Ovary (tissue), 9 donors: Measurements from ENCODE around the gene PIAS4. TPM values are rescaled to one million over a fixed set of nuclear protein-coding genes. Genes with fewer than 3 reads are reported as not detected.
A peak's percentile ranks its signal among the peaks of the same experiment; 100 is the strongest.

Experiments
- DNase-seq, 5 donors: peaks; one replicate each; pipeline ENCODE4 v3.0.0-alpha.2; 2019 to 2020
- H3K27ac ChIP-seq, 2 donors: fragments of 200-600 bp; one replicate each; pipeline versions ENCODE4 v1.5.1 to v1.8.0; 2019 to 2022
- H3K27me3 ChIP-seq: fragments of 200-600 bp; one replicate; pipeline ENCODE4 v1.8.0; 2022
- H3K36me3 ChIP-seq: fragments of 200-600 bp; sonication (generic); one replicate; pipeline ENCODE4 v1.5.1; 2019
- H3K4me1 ChIP-seq: one replicate; pipeline ENCODE4 v1.8.1; 2013; ENCODE audit warnings: mild to moderate bottlenecking, moderate library complexity; ENCODE audit not compliant: insufficient read depth
- H3K4me3 ChIP-seq: fragments of 200-600 bp; sonication (generic); one replicate; pipeline ENCODE4 v1.5.1; 2017
- H3K9me3 ChIP-seq, 2 donors: fragments of 200-600 bp in 1 of 2; sonication (generic) in 1 of 2; one replicate each; pipeline versions ENCODE4 v1.5.1 to v1.8.1; 2013 to 2019; ENCODE audit warnings: mild to moderate bottlenecking in 1 of 2, moderate library complexity in 1 of 2
- EP300 ChIP-seq: sonication (generic); formaldehyde crosslinking; IDR thresholded peaks from one replicate; pipeline ENCODE4 v1.6.1; 2017; ENCODE audit warnings: antibody characterized with exemption
- POLR2A ChIP-seq: fragments of 450-650 bp; IDR thresholded peaks from one replicate; pipeline ENCODE4 v1.6.1; 2017; ENCODE audit warnings: antibody characterized with exemption, mild to moderate bottlenecking, moderate library complexity
- WGBS, 3 donors: extraction: QIAGEN DNeasy Blood & Tissue Kit in 1 of 3; methylation state at CpG; one replicate each; pipeline versions ENCODE4 v1.1.5 to v1.1.7; 2013 to 2017; 5-methylcytosine and 5-hydroxymethylcytosine counted together
- intact Hi-C, 4 donors: fragments of 100-400 bp; cut with DNase I; formaldehyde crosslinking; loops; one replicate each; pipeline versions ENCODE4 v1.11.0 to v1.15.1; 2022 to 2023
- polyA plus RNA-seq, 2 donors: library from polyadenylated mRNA; stranded (reverse); fragments of 200-250 nt in 1 of 2; fragments of 350-450 nt in 1 of 2; fragmentation: Illumina TruSeq in 1 of 2; extraction: RNeasy Lipid Tissue Mini Kit (QIAGEN cat#74804) in 1 of 2; gene quantifications; one replicate each; pipeline ENCODE4 v1.2.3, GENCODE V29; 2013 to 2014
- total RNA-seq, 7 donors: library from RNA; depleted of rRNA in 2 of 7; stranded (reverse); fragments of >200 nt in 2 of 7; fragmentation: NEBNext Ultra II Directional in 3 of 7; extraction: Animal tissue kit (Norgen Biotek cat#: 25700) in 3 of 7; gene quantifications; one replicate each; pipeline versions ENCODE4 v1.1.0 to v1.2.4, GENCODE V29; 2016 to 2023
- TF ChIP-seq, protein P1 (sequence below), 3 donors: fragments of 450-650 bp in 2 of 3; fragments of 200-600 bp in 1 of 3; IDR thresholded peaks; one replicate each; pipeline versions ENCODE4 v1.5.1 to v1.8.0; 2016 to 2022; ENCODE audit warnings: antibody characterized with exemption in 3 of 3, mild to moderate bottlenecking in 1 of 3
- donor health status: DM: no; HTN: no; CAD: no; lungs with moderate emphysema.
- donor health status: DM: no; HTN: no; CAD: no.
- donor health status: Bipolar disorder and iron deficiency.
- donor health status: DM: yes; HTN: yes; CAD: no.
- donor health status: DM: no; HTN: no; CAD: no.
- donor health status: DM: yes; HTN: yes; CAD: no.

Gene PIAS4
- total and polyA plus RNA-seq, 9 donors: 5.2 to 29.7 (median 21.3) TPM

DNA sequence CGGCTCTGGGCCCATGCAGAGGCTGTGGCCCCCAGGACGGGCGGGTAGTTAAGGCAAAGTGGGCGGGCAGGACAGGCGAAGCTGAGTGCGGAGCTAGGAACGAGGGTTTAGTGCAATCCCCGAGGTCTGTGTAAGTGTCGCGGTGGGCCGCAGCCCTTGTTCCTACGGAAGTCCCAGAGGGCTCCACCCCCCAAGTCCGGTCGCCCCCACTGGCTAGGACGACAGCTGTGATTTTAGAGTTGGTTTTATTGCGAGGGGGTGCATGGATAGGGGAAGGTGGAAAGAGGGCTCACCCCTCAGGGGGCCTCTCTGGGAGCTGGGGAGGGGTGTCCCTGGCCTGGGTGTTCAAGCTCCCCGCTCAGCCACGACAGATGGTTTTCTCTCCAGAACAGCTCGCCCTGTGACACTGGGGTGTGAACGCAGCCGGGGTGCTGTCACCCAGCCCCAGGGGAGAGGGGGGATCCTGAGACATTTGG is 37.5 kb downstream of the PIAS4 start:
- WGBS, 3 donors: 75 to 76% (median 75%) methylated on average over 21 of the region's 21 CpGs
- TF ChIP-seq EP300 (no peak), POLR2A (no peak)
- TF ChIP-seq, protein P1, sequence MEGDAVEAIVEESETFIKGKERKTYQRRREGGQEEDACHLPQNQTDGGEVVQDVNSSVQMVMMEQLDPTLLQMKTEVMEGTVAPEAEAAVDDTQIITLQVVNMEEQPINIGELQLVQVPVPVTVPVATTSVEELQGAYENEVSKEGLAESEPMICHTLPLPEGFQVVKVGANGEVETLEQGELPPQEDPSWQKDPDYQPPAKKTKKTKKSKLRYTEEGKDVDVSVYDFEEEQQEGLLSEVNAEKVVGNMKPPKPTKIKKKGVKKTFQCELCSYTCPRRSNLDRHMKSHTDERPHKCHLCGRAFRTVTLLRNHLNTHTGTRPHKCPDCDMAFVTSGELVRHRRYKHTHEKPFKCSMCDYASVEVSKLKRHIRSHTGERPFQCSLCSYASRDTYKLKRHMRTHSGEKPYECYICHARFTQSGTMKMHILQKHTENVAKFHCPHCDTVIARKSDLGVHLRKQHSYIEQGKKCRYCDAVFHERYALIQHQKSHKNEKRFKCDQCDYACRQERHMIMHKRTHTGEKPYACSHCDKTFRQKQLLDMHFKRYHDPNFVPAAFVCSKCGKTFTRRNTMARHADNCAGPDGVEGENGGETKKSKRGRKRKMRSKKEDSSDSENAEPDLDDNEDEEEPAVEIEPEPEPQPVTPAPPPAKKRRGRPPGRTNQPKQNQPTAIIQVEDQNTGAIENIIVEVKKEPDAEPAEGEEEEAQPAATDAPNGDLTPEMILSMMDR (IDR thresholded peaks at IDR 0.05): no peak
- peak in 1 of 5 donors; percentile 18 for DNase-seq
- Histone ChIP-seq H3K36me3 (no peaks in the 10 kb centered on the region), H3K27ac (no peak overlapping the region), H3K9me3 (no peaks in the 10 kb centered on the region), H3K27me3 (no peaks in the 10 kb centered on the region), H3K4me3 (no peak overlapping the region), H3K4me1 (no peaks in the 10 kb centered on the region)
- intact Hi-C loops: no loop called here

DNA sequence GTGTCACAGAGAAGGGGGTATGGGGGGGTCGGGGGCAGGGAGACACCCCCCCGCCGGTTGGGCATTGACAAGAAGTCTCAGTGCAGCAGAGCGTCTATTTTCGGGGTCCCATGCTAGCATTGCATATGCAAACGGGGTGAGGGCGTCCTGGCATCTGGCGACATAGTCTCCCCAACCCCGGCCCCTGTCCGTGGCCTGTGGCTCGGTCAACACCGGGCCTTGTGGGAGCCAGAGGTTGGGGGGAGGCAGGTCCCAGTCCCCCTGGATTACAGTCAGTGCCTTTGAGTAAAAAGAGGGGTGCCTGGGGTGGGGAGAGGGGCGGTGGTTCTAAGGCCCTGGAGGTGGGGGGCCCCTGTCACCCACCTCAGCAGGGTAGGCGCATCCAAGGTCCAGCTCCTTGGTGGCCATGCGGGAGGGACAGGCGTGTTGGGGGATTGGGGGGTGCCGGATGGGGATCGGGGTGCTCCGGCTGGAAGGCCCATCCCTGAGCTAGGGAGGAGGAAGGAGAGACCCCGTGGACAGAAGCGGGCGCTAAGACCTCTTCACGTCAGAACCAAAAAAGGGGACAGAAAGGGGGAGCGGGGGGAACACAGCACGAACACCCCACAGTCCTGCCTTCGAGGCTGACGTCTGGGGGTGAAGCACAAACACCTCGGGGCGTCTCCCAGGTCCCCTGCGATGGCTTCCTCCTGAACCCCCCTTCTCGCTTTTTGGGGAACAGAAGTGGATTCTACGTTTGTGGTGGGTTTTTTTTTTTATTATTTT is 38.2 kb downstream of the PIAS4 start:
- H3K4me1 ChIP-seq: peaks cover 1% of the 10 kb centered on the region
- DNase-seq: peak in 1 of 5 donors; percentile 21
- H3K27me3 ChIP-seq: no peaks in the 10 kb centered on the region
- no peak overlapping the region for H3K4me3 ChIP-seq
- intact Hi-C loops: no loop called here
- TF ChIP-seq EP300: no peak
- TF ChIP-seq, protein P1 (IDR thresholded peaks at IDR 0.05): no peak
- TF ChIP-seq POLR2A: no peak
- no peaks in the 10 kb centered on the region for H3K36me3 ChIP-seq
- H3K9me3 ChIP-seq: no peaks in the 10 kb centered on the region
- WGBS, 3 donors: 87 to 89% (median 88%) methylated on average over 32 of the region's 32 CpGs
- no peak overlapping the region for H3K27ac ChIP-seq

DNA sequence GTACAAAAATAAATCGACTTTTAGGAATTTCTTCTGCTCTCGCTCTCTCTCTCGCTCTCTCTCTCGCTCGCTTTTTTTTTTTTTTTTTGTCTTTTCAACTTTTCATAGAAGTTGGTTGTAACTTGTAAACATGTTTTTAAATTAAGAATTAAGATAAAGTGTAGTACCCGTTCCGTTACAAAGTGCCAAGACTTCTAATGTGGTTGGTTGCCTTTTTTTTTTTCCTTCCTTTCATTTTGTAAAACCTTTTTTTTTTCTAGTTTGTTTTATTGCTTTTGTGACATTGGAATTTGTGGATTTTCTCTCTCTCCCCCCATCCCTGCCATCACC is 38.8 kb downstream of the PIAS4 start:
- peaks cover 1% of the 10 kb centered on the region for H3K4me1 ChIP-seq
- 70 to 79% (median 78%) methylated on average over 7 of the region's 7 CpGs for WGBS, 3 donors
- no peaks in the 10 kb centered on the region for H3K27me3 ChIP-seq
- no peaks in the 10 kb centered on the region for H3K36me3 ChIP-seq
- intact Hi-C loops: no loop called here
- no peak for DNase-seq
- no peaks in the 10 kb centered on the region for H3K9me3 ChIP-seq
- TF ChIP-seq POLR2A (no peak), EP300 (no peak)
- TF ChIP-seq, protein P1 (IDR thresholded peaks at IDR 0.05): no peak
- H3K4me3 ChIP-seq: no peak overlapping the region
- H3K27ac ChIP-seq: no peak overlapping the region

DNA sequence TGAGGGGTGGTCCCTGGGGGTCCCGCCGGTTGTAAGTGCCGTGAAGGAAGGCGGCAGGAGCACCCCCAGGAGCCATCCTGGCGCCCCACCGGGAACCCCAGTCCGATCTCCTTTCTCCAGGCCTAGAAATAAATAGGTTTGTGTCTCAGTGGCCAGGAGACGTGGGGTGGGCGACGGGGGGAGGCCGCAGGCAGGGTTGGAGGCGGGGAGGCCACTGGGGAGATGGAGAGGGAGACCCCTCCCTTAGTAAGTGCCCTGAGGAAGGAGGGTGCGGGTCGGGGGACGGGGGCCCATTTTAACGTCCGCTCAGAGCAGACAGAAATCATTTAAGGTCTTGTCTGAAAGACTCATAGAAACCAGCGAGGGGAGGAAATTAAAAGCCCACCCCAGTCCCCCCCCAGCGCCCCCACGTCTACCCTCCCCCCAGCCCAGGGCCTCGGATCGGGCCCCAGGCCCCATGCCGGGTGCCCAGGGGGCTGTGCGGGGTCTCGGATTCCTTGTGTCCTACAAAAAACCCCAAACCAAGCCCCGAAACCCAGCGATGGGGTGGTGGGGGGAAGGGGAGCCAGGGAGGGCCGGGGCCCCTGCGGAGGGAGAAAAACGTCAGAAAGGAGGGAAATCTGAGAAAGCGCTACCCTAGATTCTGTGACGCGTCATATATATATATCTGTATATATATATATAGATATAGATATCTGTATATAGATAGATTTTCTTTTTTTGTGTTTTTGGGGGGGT is 39.6 kb downstream of the PIAS4 start:
- WGBS, 3 donors: 81 to 88% (median 86%) methylated on average over 32 to 33 of the region's 33 CpGs
- Histone ChIP-seq H3K4me3 (no peak overlapping the region), H3K27ac (no peak overlapping the region), H3K27me3 (no peaks in the 10 kb centered on the region), H3K9me3 (no peaks in the 10 kb centered on the region), H3K36me3 (no peaks in the 10 kb centered on the region), H3K4me1 (peaks cover 3% of the 10 kb centered on the region)
- peak in 1 of 5 donors; percentile 19 for DNase-seq
- intact Hi-C loops: no loop called here
- TF ChIP-seq, protein P1 (IDR thresholded peaks at IDR 0.05): no peak
- TF ChIP-seq POLR2A (no peak), EP300 (no peak)
